ENCODE measurements around the gene ALAS1.

ALAS1 gene

GRCh38 chr3:52249683-52250082, 51.7 kb downstream of the ALAS1 start:
- DNase-seq (ENCODE audit: low read depth in 2 of 2): no peak

GRCh38 chr3:52250122-52250521, 52.2 kb downstream of the ALAS1 start:
- no peak for DNase-seq (ENCODE audit: low read depth in 2 of 2)

GRCh38 chr3:52253314-52254304, 55.6 kb downstream of the ALAS1 start:
- peak; percentile 74 to 77 for DNase-seq (ENCODE audit: low read depth in 2 of 2)

DNA sequence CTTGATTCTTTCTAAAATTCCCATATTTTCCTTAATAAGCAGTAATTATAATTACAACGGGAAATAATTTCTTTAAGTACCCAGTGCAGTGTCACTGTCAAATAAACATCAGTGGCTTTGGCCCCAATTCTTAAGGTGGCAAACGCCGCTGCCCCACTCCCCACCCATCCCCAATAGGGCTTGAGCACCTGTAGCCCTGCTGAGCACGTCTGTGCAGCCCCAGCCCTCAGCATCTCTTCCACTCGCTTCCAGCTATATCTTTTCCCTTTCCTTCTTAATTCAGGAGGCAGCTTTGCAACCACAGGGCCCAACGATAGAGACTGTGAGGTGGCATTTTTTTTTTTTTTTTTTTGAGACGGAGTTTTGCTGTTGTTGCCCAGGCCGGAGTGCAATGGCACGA, 56.6 kb downstream of the ALAS1 start:
- DNase-seq (ENCODE audit: low read depth in 2 of 2): no peak

- DNase-seq (ENCODE audit: low read depth in 2 of 2): no peak
Observed at GRCh38 chr3:52256159-52256558, 58.2 kb downstream of the ALAS1 start.

DNA sequence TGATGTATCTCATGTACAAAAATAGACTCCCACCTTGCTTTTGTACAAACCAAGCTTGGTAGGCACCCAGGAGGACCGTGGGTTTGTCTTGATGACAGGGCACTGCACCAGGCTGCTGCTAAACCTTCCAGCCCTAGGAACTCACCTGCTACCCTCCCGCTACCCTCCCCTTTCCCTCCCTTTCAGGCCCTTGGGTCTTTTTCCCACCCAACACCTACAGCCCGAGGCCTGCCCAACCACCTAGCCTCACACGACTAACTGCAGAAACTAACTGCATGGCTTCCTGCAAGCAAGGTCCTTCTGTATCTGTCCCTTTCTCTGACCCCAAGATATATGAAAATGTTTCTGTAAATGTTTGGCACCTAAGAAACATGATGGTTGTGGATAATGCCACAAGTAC, 58.7 kb downstream of the ALAS1 start:
- no peak for DNase-seq (ENCODE audit: low read depth in 2 of 2)

GRCh38 chr3:52257911-52258310, 60.0 kb downstream of the ALAS1 start:
- DNase-seq (ENCODE audit: low read depth in 2 of 2): no peak

GRCh38 chr3:52259035-52259434, 61.1 kb downstream of the ALAS1 start:
- DNase-seq (ENCODE audit: low read depth in 2 of 2): no peak

DNA sequence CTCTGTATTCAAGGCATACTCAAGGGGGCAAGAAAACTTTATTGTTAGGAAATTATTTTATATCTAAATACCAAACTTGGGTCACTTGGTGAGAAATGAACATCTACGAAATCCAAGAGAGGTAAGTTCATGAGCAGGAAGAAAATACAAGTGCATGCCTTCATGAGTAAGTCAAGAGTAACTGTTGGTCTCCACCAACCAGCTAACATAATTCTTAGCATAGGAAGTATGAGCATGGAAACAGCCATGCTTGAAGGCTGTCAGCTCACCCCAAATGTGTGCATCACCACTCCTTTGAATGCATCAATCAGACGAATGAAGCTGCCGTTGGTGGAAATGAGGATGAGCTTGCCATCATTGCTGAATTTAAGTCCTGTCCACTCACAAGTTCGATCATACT, 61.5 kb downstream of the ALAS1 start:
- DNase-seq (ENCODE audit: low read depth in 2 of 2): no peak

DNA sequence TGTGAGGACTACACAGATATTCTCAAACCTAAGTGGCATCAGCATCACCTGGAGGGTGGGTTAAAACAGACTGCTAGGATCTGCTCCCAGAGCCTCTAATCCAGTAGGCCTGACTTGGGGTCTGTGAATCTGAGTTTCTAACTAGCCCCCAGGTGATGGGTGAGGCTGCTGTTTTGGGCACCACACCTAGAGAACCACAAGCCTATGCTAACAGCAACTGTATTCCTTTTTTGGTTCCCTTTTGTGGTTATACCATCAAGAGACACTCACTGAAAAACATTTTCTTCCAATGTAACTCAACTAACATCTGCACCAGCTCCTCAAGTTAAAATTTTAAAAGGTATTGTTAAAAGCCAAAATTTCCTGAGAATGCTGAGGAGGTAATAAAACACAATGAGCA, 64.5 kb downstream of the ALAS1 start:
- DNase-seq (ENCODE audit: low read depth in 2 of 2): no peak
